NCI-H2196 treated with DMSO at 0.1 percent for 48 hours (cell line): ENCODE measurements around the gene TAS2R31.
"Not testable (repeated sequence)": the region's sequence is repeated elsewhere in the genome, so short reads cannot be mapped to it uniquely, and the experiment has no call there.

Experiments
- DNase-seq: peaks from one replicate; lab custom pipeline; 2025; ENCODE audit not compliant: unreplicated experiment; lab: John Stamatoyannopoulos, UW

Gene TAS2R31, protein sequence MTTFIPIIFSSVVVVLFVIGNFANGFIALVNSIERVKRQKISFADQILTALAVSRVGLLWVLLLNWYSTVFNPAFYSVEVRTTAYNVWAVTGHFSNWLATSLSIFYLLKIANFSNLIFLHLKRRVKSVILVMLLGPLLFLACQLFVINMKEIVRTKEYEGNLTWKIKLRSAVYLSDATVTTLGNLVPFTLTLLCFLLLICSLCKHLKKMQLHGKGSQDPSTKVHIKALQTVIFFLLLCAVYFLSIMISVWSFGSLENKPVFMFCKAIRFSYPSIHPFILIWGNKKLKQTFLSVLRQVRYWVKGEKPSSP

DNA sequence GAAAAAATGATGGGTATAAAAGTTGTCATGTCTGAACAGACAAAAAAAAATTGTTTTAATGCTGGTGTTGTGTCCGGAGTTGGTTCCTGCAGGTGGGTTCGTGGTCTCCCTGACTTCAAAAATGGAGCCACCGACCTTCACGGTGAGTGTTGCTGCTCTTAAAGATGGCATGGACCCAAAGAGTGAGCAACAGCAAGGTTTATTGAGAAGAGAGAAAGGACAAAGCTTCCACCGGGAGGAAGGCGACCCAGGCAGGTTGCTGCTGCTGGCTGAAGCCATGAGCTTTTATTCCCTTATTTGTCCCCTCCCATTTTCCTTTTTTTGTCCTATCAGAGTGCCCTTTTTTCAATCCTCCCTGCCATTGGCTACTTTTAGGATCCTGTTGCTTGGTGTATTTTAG is at the start of gene TAS2R31:
TSS of gene TAS2R31 (minus strand) at position 101 of the 400 bp plus-strand sequence. CDS start at position 29, 72 bp downstream.
- DNase-seq = no peak

DNA sequence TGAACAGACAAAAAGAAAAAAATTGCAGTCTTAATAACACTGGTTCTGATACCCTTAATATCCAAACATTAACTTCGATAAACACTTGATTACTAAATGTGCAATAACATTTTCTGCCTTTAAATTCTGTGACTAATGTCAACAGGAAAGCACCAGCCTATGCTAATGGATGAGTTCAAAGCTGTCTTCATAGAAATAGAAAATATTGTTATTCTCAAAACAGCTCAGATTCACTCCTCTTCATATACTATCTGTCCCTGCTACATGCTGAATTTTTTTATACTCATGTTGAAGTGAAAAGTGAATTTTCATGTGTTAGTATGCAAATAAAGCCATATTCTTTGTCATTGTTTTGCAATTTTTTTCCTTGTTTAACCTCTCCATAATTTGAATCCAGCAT is 47.0 kb upstream of the TAS2R31 start:
- DNase-seq = no peak

DNA sequence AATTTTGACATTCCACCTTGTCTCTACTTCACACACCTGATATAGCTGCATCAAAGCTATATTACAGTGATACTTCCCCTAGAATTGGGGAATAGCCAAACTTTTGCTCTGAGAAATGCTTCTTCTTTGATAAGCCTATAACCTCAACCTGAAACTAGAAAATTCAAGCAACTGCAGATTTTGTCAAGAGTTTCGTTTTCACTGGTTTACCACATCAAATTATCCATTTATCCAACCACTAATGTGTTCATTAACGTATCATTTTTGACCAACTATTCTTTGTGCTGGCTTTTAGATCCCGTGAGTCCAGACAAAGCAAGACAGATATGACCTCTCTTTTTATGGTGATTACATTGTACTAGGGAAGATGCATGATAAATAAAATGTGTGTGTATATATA is 44.4 kb upstream of the TAS2R31 start:
- DNase-seq = no peak

DNA sequence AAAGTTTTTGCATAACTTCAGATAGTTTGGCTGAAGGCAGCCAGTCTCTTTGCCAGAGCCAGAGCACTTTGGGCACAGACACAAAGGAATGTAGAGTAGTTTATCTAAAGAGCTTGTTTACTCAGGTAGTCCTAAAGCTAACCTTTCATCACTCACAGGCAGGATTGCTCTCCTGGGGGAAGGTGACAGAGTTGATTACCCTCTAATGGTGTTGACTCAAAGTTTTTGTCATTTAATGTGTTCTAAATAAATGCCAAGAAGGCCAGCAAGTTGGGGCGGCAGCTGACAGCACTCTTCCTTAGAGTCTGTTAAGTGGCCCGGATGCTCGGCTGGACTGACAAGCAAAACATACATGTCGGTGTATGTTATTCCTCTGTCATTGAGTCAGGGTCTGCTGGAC is 40.2 kb upstream of the TAS2R31 start:
- no peak for DNase-seq

DNA sequence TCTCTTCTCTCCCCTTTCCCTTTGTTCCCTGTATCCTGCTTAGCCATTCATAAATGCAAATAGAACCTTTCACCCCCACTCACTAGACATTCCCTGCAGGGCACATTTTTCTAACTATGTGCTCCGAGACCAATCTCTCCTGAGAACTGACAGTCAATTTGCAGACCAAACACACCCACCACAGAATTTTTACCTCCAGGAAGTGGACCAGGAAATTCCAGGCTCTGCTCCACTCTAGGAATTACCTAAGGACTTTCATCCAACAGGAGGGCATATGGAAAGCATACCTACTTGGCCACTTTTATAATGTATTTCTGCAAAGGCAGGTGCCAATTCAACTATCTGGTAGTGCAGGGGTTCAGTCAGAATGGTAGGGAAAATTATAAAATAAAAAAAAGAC is 39.8 kb upstream of the TAS2R31 start:
- no peak for DNase-seq

DNA sequence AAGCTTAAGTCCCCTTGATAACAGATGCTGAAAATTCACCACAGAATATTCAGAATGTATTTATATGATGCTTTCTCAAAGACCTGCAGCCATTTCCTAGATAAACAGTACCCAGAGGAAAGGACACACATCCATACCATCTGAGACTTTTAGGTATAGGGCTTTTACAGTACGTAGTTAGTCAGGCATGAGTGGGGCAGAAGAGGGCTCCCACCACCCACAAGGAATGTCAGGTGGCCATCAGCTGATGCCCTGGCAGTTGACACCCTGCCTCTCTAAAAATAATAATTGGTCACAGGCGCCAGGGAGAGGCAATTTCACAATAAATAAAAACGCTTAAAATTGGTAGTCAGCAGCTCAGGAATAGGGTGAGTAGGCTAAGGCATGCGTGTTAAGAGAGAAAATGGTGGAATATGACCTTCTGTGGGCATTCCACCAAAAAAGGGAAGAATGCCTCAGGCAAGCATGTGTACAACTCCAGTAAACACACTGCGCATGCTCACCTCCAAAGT is 38.7 kb upstream of the TAS2R31 start:
- DNase-seq = no peak

DNA sequence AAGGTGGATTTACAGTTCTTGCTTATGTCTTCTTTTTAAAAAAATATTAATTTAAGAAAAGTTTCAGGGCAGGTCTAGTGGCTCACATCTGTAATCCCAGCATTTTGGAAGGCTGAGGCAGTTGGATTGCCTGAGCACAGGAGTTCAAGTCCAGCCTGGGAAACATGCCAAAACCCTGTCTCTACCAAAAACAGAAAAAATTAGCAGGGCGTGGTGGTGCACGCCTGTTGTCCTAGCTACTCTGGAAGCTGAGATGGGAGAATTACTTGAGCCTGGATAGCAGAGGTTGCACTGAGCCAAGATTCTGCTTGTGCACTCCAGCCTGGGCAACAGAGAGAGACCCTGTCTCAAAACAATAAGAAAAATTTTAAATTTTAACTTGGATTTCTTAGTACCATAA is 36.3 kb upstream of the TAS2R31 start:
- no peak for DNase-seq

DNA sequence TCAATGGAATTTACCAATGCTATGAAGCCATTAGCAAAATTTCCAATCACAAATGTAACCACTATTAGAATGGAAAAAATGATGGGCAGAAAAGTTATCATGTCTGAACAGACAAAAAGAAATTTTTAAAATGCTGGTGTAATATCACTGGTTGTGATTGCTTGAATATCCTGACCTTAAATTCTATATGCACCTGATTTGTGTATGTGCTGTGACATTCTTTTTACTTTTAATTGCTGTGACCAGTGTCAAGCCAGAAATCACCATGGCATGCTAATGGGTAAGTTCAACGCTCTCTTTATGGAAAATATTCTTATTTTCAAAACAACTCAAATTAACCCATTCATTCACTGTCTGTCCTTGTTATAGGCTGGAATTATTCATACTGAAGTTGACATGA is 31.0 kb upstream of the TAS2R31 start, which contains the start of gene TAS2R46:
TSS of gene TAS2R46 (minus strand) at position 101 of the 400 bp plus-strand sequence. CDS start at position 101, 0 bp downstream.
- not testable (repeated sequence) for DNase-seq

DNA sequence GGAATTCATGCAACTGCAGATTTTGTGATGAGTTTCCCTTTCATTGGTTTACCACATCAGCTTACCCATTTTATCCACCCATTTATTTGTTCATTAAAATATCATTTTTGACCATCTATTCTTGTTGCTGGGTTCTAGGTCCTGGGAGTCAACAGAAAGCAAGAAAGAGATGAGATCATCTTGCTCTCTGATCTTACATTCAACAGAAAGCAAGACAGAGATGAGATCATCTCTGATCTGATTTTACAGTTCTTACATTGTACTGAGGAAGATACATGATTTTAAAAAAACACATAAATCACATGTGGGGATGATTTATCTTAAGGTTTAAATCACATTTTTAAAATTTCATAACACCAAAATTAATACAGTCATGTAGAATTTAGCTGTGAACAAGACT is 28.6 kb upstream of the TAS2R31 start:
- DNase-seq = no peak

DNA sequence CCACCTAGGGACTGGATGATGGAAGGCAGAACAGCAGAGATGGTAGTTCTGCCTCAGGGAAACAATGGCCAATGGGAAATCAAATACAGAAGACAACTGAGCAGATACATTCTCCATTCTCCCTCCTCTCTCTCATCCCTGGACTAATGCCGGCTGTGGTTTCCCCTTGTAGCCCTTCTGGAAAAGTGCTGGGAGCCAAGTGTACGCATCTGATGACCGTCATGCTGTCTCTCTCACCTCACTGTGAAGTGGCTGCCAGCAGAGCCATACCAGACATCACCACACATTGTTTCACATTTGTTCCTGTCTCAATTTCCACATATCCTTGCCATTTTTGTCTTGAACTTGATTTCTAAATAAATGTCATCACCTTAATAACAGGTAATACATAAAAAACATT is 27.8 kb upstream of the TAS2R31 start:
- DNase-seq = no peak

DNA sequence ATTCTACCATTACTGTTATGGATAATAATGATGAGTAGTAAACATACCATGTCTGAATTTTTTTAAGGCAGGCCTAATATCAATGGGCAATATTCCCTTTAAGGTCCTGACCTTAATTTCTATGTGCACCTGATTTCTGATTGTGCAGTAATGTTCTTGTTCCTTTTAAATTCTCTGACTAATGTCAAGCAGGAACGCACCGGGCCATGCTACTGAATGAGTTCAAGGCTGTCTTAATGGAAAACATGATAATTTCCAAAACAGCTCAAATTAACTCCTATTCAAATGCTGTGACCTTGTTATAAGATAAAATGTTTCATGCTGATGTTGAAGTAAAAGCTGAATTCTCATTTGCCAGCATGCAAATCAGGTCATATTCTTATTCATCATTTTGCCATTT is 24.1 kb upstream of the TAS2R31 start:
- DNase-seq = no peak

DNA sequence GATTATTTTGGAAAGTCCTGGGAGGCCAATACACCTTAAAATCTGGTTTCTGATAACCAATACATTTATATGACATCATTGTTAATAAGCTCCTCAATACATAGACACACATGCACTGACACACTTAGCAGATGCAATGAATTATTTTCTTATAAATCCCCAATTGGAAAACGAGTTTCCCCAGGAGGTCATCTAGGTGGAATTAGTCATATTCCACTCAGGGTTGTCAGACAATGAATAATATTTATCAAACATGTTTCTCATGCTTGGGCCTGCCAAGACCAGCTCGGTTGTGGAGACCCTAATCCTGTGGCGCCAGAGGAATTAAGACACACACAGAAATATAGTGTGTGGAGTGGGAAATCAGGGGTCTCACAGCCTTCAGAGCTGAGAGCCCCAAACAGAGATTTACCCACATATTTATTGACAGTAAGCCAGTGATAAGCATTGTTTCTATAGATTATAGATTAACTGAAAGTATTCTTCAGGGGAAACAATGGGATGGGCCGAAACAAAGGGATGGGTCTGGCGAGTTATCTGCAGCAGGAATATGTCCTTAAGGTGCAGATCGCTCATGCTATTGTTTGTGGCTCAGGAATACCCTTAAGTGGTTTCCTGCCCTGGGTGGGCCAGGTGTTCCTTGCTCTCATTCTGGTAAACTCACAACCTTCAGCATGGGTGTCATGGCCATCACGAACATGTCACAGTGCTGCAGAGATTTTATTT is 18.8 kb upstream of the TAS2R31 start:
- not testable (repeated sequence) for DNase-seq

DNA sequence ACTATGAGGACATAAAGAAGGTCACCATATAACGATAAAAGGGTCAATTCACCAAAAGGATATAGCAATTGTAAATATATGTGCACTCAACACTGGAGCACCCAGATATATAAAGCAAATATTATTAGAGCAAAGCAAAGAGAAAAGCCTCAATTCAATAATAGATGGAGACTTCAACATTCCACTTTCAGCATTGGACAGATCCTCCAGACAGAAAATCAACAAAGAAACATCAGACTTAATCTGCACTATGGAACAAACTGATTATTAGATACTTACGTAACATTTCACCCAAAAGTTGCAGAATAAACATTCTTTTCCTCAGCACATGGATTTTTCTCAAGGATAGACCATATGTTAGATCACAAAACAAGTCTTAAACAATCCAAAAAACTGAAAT is 10.2 kb upstream of the TAS2R31 start:
- DNase-seq = not testable (repeated sequence)

DNA sequence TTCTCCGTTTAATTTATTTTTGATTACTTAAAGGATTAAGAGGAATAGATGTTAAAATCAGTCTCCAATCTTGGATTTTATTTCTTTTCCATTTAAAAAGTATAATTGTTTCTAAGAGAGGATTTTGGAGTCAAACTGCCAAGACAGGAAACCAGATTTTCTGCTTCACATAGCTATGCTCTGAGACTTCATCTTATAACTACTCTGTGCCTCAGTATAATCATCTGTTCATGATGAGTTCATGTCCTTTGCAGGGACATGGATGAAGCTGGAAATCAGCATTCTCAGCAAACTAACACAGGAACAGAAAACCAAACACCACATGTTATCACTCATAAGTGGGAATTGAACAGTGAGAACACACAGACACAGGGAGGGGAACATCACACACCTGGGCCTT is 9.0 kb upstream of the TAS2R31 start:
- DNase-seq = no peak

DNA sequence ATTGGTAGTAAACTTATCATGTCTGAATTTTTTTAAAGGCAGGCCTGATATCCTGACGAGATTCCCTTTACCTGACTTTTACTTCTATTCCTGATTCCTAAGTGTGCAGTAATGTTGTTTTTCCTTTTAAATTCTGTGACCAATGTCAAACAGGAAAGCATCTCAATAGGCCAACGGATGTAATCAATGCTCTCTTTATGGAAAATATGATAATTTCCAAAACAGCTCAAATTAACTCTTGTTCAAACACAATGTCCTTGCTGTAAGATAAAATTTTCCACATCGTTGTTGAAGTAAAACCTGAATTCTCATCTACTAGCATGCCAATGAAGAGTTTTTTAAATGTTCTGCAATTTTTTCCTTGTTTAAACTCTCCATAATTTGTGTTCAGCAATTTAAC is 8.0 kb upstream of the TAS2R31 start:
- DNase-seq = no peak

DNA sequence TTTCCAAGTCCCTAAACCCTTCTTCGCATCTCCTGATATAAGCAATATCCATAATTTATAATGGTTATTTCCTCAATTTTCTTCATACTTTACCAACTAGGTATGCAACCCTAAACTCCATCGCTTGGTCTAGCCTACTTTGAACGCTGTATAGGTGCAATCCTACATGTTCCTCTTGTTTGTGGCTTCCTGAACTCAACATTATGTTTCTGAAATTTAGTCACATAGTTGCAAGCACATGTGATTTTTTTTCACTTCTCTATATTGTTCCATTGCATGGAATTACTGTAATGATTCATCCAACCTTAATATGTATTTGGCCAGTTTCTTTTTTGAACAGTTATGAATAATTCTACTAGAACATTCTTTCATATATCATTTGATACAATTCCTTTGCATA is 2.8 kb upstream of the TAS2R31 start:
- DNase-seq = not testable (repeated sequence)

DNA sequence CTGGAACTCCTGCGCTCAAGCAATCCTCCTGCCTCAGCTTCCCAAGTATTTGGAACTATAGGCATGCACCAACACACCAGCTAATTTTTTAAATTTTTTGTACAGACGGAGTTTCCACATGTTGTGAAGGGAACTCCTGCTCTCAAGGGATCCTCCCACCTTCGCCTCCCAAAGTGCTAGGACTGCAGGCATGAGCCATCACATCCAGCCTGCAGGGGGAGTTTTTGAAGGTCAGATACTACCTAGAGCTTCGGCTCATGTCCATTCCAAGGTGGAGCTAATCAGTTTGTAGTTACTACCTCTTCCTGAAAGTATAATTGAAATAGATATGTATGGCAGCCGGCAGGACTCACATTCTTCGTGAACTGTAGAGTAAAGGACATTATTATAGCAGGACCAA is 5.1 kb downstream of the TAS2R31 start:
- DNase-seq = no peak

DNA sequence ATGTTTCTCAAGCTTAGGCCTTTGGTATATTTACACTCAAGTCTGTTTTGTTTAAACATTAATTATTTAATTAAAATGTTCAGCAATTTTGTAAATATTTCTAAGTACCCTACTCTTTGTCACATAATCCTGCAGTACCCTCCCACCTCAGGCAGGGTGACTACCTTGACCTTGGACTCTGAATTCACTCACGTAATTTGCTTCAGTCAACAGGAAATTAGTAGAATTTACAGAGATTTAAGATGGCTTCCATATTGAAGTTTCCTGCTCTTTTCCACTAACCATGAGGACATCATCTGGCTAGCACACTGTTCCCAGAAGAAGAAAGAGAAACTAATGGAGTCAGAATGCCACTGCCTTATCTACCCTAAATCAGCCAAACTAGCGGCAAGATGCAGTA is 7.8 kb downstream of the TAS2R31 start:
- no peak for DNase-seq

DNA sequence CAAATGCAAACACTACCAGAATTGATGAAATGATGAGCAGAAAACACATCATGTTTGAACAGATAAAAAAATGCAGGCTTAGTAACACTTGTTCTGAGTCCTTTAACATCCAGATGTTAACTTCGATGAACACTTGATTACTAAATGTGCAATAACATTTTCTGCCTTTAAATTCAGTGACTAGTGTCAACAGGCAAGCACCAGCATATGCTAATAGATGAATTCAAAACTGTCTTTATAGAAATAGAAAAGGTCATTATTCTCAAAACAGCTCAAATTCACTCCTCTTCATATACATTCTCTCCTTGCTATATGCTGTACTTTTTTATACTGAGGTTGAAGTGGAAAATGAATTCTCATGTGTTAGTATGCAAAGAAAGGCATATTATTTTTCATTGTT is 8.7 kb downstream of the TAS2R31 start, which contains the start of gene TAS2R19:
TSS of gene TAS2R19 (minus strand) at position 101 of the 400 bp plus-strand sequence. CDS start at position 52, 49 bp downstream.
- DNase-seq = no peak

DNA sequence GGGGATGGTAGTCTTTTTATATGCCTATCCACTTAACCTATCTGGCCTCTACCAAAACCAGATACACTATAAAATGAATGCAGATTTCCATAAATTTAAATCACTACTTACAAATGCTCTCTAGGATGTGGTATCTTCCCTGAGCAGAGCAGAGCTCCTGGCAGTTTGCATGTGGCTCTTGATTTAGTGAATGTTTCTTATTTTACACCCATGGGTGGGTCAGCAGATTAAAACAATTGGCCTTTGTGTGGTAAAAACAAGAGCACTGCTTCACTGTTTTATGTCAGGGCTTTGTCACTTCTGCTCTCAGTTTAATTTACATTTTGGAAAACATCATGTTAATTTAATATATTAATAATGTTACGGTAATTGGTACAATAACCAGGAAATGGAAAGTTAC is 14.3 kb downstream of the TAS2R31 start:
- DNase-seq = no peak

DNA sequence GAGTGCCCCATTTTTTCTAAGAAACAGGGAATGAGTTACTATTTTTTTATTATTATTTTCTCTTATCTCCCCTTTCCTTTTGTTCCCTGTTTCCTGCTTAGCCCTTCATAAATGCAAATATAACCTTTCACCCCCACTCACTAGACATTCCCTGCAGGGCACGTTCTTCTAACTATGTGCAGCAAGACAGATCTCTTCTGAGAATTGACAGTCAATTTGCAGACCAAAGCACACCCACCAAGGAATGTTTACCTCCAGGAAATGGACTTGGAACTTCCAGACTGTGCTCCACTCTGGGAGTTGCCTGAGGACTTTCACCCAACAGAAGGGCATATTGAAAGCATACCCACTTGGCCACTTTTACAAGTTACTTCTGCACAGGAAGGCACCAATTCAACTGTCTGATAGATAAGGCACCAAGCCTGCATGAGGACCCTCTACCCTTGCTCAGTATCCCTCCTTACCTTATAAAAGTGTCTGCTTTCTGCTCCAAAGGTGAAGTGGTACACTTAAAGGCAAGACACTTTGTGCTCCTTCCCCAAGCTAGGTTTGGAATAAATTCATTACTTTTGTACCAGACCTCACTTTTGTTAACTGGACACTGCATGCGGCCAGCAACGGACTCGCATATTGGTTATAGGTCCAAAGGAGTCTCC is 15.3 kb downstream of the TAS2R31 start:
- DNase-seq = no peak

DNA sequence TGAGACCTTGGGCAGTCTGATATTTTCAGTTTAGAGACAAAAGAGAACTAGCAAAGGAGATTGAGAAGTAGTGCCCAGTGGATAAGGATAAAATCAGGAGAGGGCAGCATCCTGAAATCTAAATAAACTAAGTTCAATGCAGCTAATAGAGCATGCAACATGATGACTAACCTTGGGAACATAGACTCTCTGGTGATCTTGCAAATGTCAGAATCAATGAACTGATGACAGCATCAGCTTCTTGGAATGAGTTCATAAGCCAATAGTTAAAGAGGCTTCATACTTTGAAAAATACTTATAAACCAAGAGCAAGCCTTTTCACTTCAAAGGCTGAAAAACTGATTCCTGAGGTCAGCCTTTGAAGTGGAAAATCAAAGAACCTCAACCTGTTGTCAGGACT is 17.0 kb downstream of the TAS2R31 start:
- DNase-seq = no peak
